ENCODE measurements around the gene RAF1. TPM values are rescaled to one million over a fixed set of nuclear protein-coding genes. Genes with fewer than 3 reads are reported as not detected.
"Not testable (repeated sequence)": the region's sequence is repeated elsewhere in the genome, so short reads cannot be mapped to it uniquely, and the experiment has no call there.

The RAF1 gene
- total RNA-seq, 2 experiments from 2014 or later: 127 to 139 TPM

- Mint-ChIP-seq H3K4me1 (ENCODE audit: low read depth) (peaks cover 68% of the 10 kb centered on the region), H3K27me3 (no peaks in the 10 kb centered on the region), H3K4me3 (no peak overlapping the region), H3K36me3 (ENCODE audit: low read depth) (peaks cover 35% of the 10 kb centered on the region), H3K9me3 (no peaks in the 10 kb centered on the region), H3K27ac (peak overlapping the region; percentile 36)
- intact Hi-C loops (cut with DNase I, micrococcal nuclease): no loop called here
- DNase-seq (no peak), ATAC-seq (ENCODE audit: poor library complexity) (no peak)
- Histone ChIP-seq H3K27ac (ENCODE audit: low read depth in 1 of 2, low read length in 2 of 2) (no peak overlapping the region), H3K27me3 (ENCODE audit: control insufficient read depth in 1 of 2, insufficient read depth in 2 of 2, low read length in 2 of 2) (no peaks in the 10 kb centered on the region), H3K36me3 (ENCODE audit: insufficient read depth, low read length) (peaks cover 4% of the 10 kb centered on the region), H3K9me3 (ENCODE audit: control insufficient read depth in 1 of 2, insufficient read depth in 1 of 2, low read length in 2 of 2) (no peaks in the 10 kb centered on the region), H3K4me1 (ENCODE audit: insufficient read depth, low read length) (peaks cover 14% of the 10 kb centered on the region), H3K4me3 (ENCODE audit: low read length) (no peak overlapping the region)
- POLR2A ChIA-PET: interaction anchor here (0.5 kb wide), 1 partner anchor 20 kb away, joined by 3 read pairs; no protein-coding TSS in a partner anchor
- CTCF ChIA-PET: interaction anchor here (1.1 kb wide), 1 partner anchor 21 kb away, joined by 4 read pairs; no protein-coding TSS in a partner anchor
- no peak for TF ChIP-seq CTCF (IDR thresholded peaks at IDR 0.05)
These were observed 20.2 kb downstream of the RAF1 start for GRCh38 chr3:12643724-12644123.

- no peak overlapping the region for H3K27ac Mint-ChIP-seq
- no peaks in the 10 kb centered on the region for H3K27me3 ChIP-seq (ENCODE audit: control insufficient read depth in 1 of 2, insufficient read depth in 2 of 2, low read length in 2 of 2)
- ChIA-PET CTCF (no interaction called here), POLR2A (no interaction called here)
- H3K4me1 Mint-ChIP-seq (ENCODE audit: low read depth): peaks cover 68% of the 10 kb centered on the region
- H3K27ac ChIP-seq (ENCODE audit: low read depth in 1 of 2, low read length in 2 of 2): no peak overlapping the region
- H3K4me3 ChIP-seq (ENCODE audit: low read length): no peak overlapping the region
- H3K4me1 ChIP-seq (ENCODE audit: insufficient read depth, low read length): peaks cover 10% of the 10 kb centered on the region
- H3K4me3 Mint-ChIP-seq: no peak overlapping the region
- ATAC-seq (ENCODE audit: poor library complexity) (no peak), DNase-seq (no peak)
- intact Hi-C loops (cut with DNase I, micrococcal nuclease): no loop called here
- H3K9me3 ChIP-seq (ENCODE audit: control insufficient read depth in 1 of 2, insufficient read depth in 1 of 2, low read length in 2 of 2): no peaks in the 10 kb centered on the region
- no peak for TF ChIP-seq CTCF (IDR thresholded peaks at IDR 0.05)
- peaks cover 4% of the 10 kb centered on the region for H3K36me3 ChIP-seq (ENCODE audit: insufficient read depth, low read length)
- H3K27me3 Mint-ChIP-seq: no peaks in the 10 kb centered on the region
- H3K9me3 Mint-ChIP-seq: no peaks in the 10 kb centered on the region
- H3K36me3 Mint-ChIP-seq (ENCODE audit: low read depth): peaks cover 42% of the 10 kb centered on the region
These were observed 20.9 kb downstream of the RAF1 start for GRCh38 chr3:12643010-12643380.

- H3K4me1 Mint-ChIP-seq (ENCODE audit: low read depth): peaks cover 70% of the 10 kb centered on the region
- H3K27me3 ChIP-seq (ENCODE audit: control insufficient read depth in 1 of 2, insufficient read depth in 2 of 2, low read length in 2 of 2); H3K4me3 ChIP-seq (ENCODE audit: low read length); ATAC-seq (ENCODE audit: poor library complexity); CTCF ChIA-PET; H3K9me3 Mint-ChIP-seq; H3K27ac Mint-ChIP-seq; intact Hi-C loops (cut with DNase I, micrococcal nuclease); POLR2A ChIA-PET; H3K27me3 Mint-ChIP-seq; DNase-seq; H3K4me1 ChIP-seq (ENCODE audit: insufficient read depth, low read length); H3K27ac ChIP-seq (ENCODE audit: low read depth in 1 of 2, low read length in 2 of 2); H3K9me3 ChIP-seq (ENCODE audit: control insufficient read depth in 1 of 2, insufficient read depth in 1 of 2, low read length in 2 of 2); H3K4me3 Mint-ChIP-seq: not testable (repeated sequence)
- peaks cover 10% of the 10 kb centered on the region for H3K36me3 ChIP-seq (ENCODE audit: insufficient read depth, low read length)
- H3K36me3 Mint-ChIP-seq (ENCODE audit: low read depth): peaks cover 56% of the 10 kb centered on the region
These were observed 23.1 kb downstream of the RAF1 start for GRCh38 chr3:12640853-12641252.

GRCh38 chr3:12638105-12638504, 25.8 kb downstream of the RAF1 start:
- Mint-ChIP-seq H3K4me3 (no peak overlapping the region), H3K4me1 (ENCODE audit: low read depth) (peaks cover 61% of the 10 kb centered on the region), H3K27ac (peak overlapping the region; percentile 62), H3K9me3 (no peaks in the 10 kb centered on the region), H3K36me3 (ENCODE audit: low read depth) (peaks cover 58% of the 10 kb centered on the region), H3K27me3 (no peaks in the 10 kb centered on the region)
- Histone ChIP-seq H3K27me3 (ENCODE audit: control insufficient read depth in 1 of 2, insufficient read depth in 2 of 2, low read length in 2 of 2) (no peaks in the 10 kb centered on the region), H3K9me3 (ENCODE audit: control insufficient read depth in 1 of 2, insufficient read depth in 1 of 2, low read length in 2 of 2) (no peaks in the 10 kb centered on the region), H3K36me3 (ENCODE audit: insufficient read depth, low read length) (peaks cover 12% of the 10 kb centered on the region), H3K4me1 (ENCODE audit: insufficient read depth, low read length) (peaks cover 2% of the 10 kb centered on the region), H3K4me3 (ENCODE audit: low read length) (no peak overlapping the region), H3K27ac (ENCODE audit: low read depth in 1 of 2, low read length in 2 of 2) (no peak overlapping the region)
- no peak for TF ChIP-seq CTCF (IDR thresholded peaks at IDR 0.05)
- ChIA-PET POLR2A (interaction anchor here (0.6 kb wide), 1 partner anchor 26 kb away, joined by 3 read pairs; the partner anchor contains the start of gene RAF1), CTCF (interaction anchor here (1.0 kb wide), 1 partner anchor 11 kb away, joined by 4 read pairs; no protein-coding TSS in a partner anchor)
- DNase-seq (no peak), ATAC-seq (ENCODE audit: poor library complexity) (no peak)
- intact Hi-C loops (cut with DNase I, micrococcal nuclease): no loop called here

Measured in CD4-positive, alpha-beta T cell (primary cell).